T-cell (primary cell): ENCODE measurements around the gene ZNRF3. TPM values are rescaled to one million over a fixed set of nuclear protein-coding genes. Genes with fewer than 3 reads are reported as not detected.
"Not testable (repeated sequence)": the region's sequence is repeated elsewhere in the genome, so short reads cannot be mapped to it uniquely, and the experiment has no call there.

Experiments used
- ATAC-seq, 4 experiments: fragments of 200-7000 bp in 3 of 4; fragments of 150-1000 bp in 1 of 4; cut with Tn5 transposase; replicated peaks in 1 of 4; 1 replicate in 3 of 4; 2 replicates in 1 of 4; pipeline ENCODE4 v1.10.0; 2021; ENCODE audit warnings: moderate library complexity in 3 of 4, mild to moderate bottlenecking in 2 of 4, moderate number of reproducible peaks in 1 of 4
- CTCF ChIA-PET, 2 donors: fragments of 300-600 bp; sonication (Branson Sonifier 250); formaldehyde crosslinking; loops; one replicate each; lab custom pipeline; 2022; ENCODE audit warnings: antibody characterized with exemption in 2 of 2; lab: Charles Lee
- POLR2A ChIA-PET, 2 donors: fragments of 300-600 bp; sonication (Branson Sonifier 250); formaldehyde crosslinking; loops; one replicate each; lab custom pipeline; 2022; ENCODE audit warnings: antibody characterized with exemption in 2 of 2; lab: Charles Lee
- DNase-seq, 35 experiments: peaks; one replicate each; pipeline versions ENCODE4 v3.0.0 to v3.0.0-alpha.2; 2013 to 2023
- H3K27ac ChIP-seq: one replicate; pipeline ENCODE4 v1.5.1; 2013; ENCODE audit warnings: low read length
- H3K27me3 ChIP-seq, 2 experiments: replicated peaks in 1 of 2; 1 replicate in 1 of 2; 2 replicates in 1 of 2; pipeline versions ENCODE4 v1.6.1 to v1.7.0; 2013; ENCODE audit warnings: low read length in 1 of 2, mixed read lengths in 1 of 2; ENCODE audit not compliant: control insufficient read depth in 2 of 2, insufficient read depth in 2 of 2; ENCODE audit errors: extremely low read depth in 1 of 2
- H3K36me3 ChIP-seq, 2 donors: 1 replicate in 1 of 2; 2 replicates in 1 of 2; pipeline versions ENCODE4 v1.6.1 to v1.7.0; 2013; ENCODE audit warnings: low read length in 1 of 2; ENCODE audit not compliant: control insufficient read depth in 2 of 2, insufficient read depth in 1 of 2; ENCODE audit errors: extremely low read depth in 1 of 2
- H3K4me1 ChIP-seq, 2 experiments: 1 replicate in 1 of 2; 2 replicates in 1 of 2; pipeline versions ENCODE4 v1.6.1 to v1.7.0; 2013; ENCODE audit warnings: low read length in 2 of 2, mixed read lengths in 1 of 2; ENCODE audit not compliant: insufficient read depth in 2 of 2, control insufficient read depth in 1 of 2; ENCODE audit errors: extremely low read depth in 1 of 2
- H3K4me3 ChIP-seq, 2 donors: 1 replicate in 1 of 2; 2 replicates in 1 of 2; pipeline versions ENCODE4 v1.5.1 to v1.7.0; 2013; ENCODE audit warnings: mild to moderate bottlenecking in 2 of 2, low read length in 1 of 2, moderate library complexity in 1 of 2; ENCODE audit not compliant: control insufficient read depth in 1 of 2; ENCODE audit errors: extremely low read depth in 1 of 2
- H3K9me3 ChIP-seq: 2 replicates; pipeline ENCODE4 v1.7.0; 2013
- H3K27ac Mint-ChIP-seq, 2 donors: one replicate each; pipeline ENCODE4 v1.8.0; 2020 to 2021; ENCODE audit warnings: mild to moderate bottlenecking in 2 of 2, mixed read lengths in 2 of 2
- H3K27me3 Mint-ChIP-seq, 2 donors: one replicate each; pipeline ENCODE4 v1.8.0; 2021 to 2022; ENCODE audit warnings: mixed read lengths in 2 of 2
- H3K36me3 Mint-ChIP-seq: one replicate; pipeline ENCODE4 v1.8.0; 2021; ENCODE audit warnings: mixed read lengths
- H3K4me1 Mint-ChIP-seq, 3 donors: one replicate each; pipeline ENCODE4 v1.8.0; 2020 to 2022; ENCODE audit warnings: mixed read lengths in 3 of 3, mild to moderate bottlenecking in 1 of 3
- H3K4me3 Mint-ChIP-seq, 3 donors: one replicate each; pipeline ENCODE4 v1.8.0; 2020 to 2022; ENCODE audit warnings: mild to moderate bottlenecking in 3 of 3, mixed read lengths in 3 of 3, moderate library complexity in 3 of 3
- H3K9me3 Mint-ChIP-seq, 3 donors: one replicate each; pipeline ENCODE4 v1.8.0; 2020 to 2022; ENCODE audit warnings: mixed read lengths in 3 of 3
- WGBS: methylation state at CpG from one replicate; pipeline ENCODE4 v1.1.5; 2013; ENCODE audit warnings: missing lambda C conversion rate; ENCODE audit not compliant: insufficient coverage; 5-methylcytosine and 5-hydroxymethylcytosine counted together
- total RNA-seq, 35 experiments: library from RNA in 6 of 35; stranded (reverse) in 6 of 35; fragments of 120-200 nt in 1 of 35; gene quantifications; one replicate each; pipeline versions ENCODE4 v1.2.1 to v1.2.4 and lab custom pipeline; 2013 to 2026

The ZNRF3 gene
- total RNA-seq, 5 donors from 2014 or later (not counting 1 experiment from before 2014, with no cell fraction given), result 0.70 to 2.1 (median 1.1) TPM

- no peaks in the 10 kb centered on the region for H3K4me1 ChIP-seq
- Mint-ChIP-seq H3K4me3 (no peak overlapping the region), H3K9me3 (no peaks in the 10 kb centered on the region), H3K36me3 (peaks cover 4% of the 10 kb centered on the region), H3K27me3 (peaks cover 3 to 14% of the 10 kb centered on the region in 2 donors), H3K4me1 (no peaks in the 10 kb centered on the region), H3K27ac (no peak overlapping the region)
- no peaks in the 10 kb centered on the region for H3K36me3 ChIP-seq
- POLR2A ChIA-PET, result no interaction called here
- no peak overlapping the region for H3K4me3 ChIP-seq
- no CpG with 5 or more reads among the region's 5 CpGs for WGBS
- H3K27me3 ChIP-seq, result peaks cover 4 to 14% of the 10 kb centered on the region in 2 experiments
- H3K27ac ChIP-seq, result no peak overlapping the region
- CTCF ChIA-PET, result interaction anchor here in 1 of 2 donors (0.9 kb wide), 1 partner anchor 40 kb away, joined by 3 read pairs; no protein-coding TSS in a partner anchor
- DNase-seq, result no peak
- no peaks in the 10 kb centered on the region for H3K9me3 ChIP-seq
- ATAC-seq, result no peak
Measured at GRCh38 chr22:29000641-29001040, 117.3 kb downstream of the ZNRF3 start.

GRCh38 chr22:29002603-29003002 is 119.2 kb downstream of the ZNRF3 start:
- ATAC-seq (no peak), DNase-seq (no peak)
- Mint-ChIP-seq H3K9me3 (no peaks in the 10 kb centered on the region), H3K4me1 (no peaks in the 10 kb centered on the region), H3K4me3 (no peak overlapping the region), H3K27ac (no peak overlapping the region), H3K36me3 (peaks cover 4% of the 10 kb centered on the region), H3K27me3 (peaks cover 5 to 22% of the 10 kb centered on the region in 2 donors)
- Histone ChIP-seq H3K9me3 (no peaks in the 10 kb centered on the region), H3K27me3 (peaks cover 6 to 16% of the 10 kb centered on the region in 2 experiments), H3K4me1 (no peaks in the 10 kb centered on the region), H3K36me3 (no peaks in the 10 kb centered on the region), H3K27ac (no peak overlapping the region), H3K4me3 (no peak overlapping the region)
- ChIA-PET POLR2A (no interaction called here), CTCF (no interaction called here)
- 100% methylated on average over 3 of the region's 4 CpGs for WGBS

- no peak for ATAC-seq
- H3K36me3 ChIP-seq, result no peaks in the 10 kb centered on the region
- CTCF ChIA-PET, result no interaction called here
- no peak overlapping the region for H3K27ac Mint-ChIP-seq
- no peaks in the 10 kb centered on the region for H3K4me1 ChIP-seq
- H3K4me3 Mint-ChIP-seq, result no peak overlapping the region
- peaks cover 5 to 22% of the 10 kb centered on the region in 2 donors for H3K27me3 Mint-ChIP-seq
- no peak overlapping the region for H3K27ac ChIP-seq
- H3K9me3 ChIP-seq, result no peaks in the 10 kb centered on the region
- H3K36me3 Mint-ChIP-seq, result peaks cover 4% of the 10 kb centered on the region
- no peaks in the 10 kb centered on the region for H3K4me1 Mint-ChIP-seq
- H3K27me3 ChIP-seq, result peaks cover 6 to 21% of the 10 kb centered on the region in 2 experiments
- no peak for DNase-seq
- H3K9me3 Mint-ChIP-seq, result no peaks in the 10 kb centered on the region
- WGBS, result 100% methylated on average over 1 of the region's 4 CpGs
- no peak overlapping the region for H3K4me3 ChIP-seq
- POLR2A ChIA-PET, result interaction anchor here in 1 of 2 donors (0.6 kb wide), 1 partner anchor 1094 kb away, joined by 7 read pairs; no protein-coding TSS in a partner anchor
Measured at GRCh38 chr22:29003552-29003951, 120.2 kb downstream of the ZNRF3 start.

GRCh38 chr22:29003975-29004646 is 120.7 kb downstream of the ZNRF3 start:
- H3K27ac ChIP-seq, result no peak overlapping the region
- H3K4me3 ChIP-seq, result no peak overlapping the region
- 85% methylated on average over 8 of the region's 9 CpGs for WGBS
- ATAC-seq (no peak), DNase-seq (no peak)
- no peaks in the 10 kb centered on the region for H3K9me3 Mint-ChIP-seq
- H3K36me3 Mint-ChIP-seq, result peaks cover 4% of the 10 kb centered on the region
- no peak overlapping the region for H3K4me3 Mint-ChIP-seq
- H3K27ac Mint-ChIP-seq, result no peak overlapping the region
- no peaks in the 10 kb centered on the region for H3K36me3 ChIP-seq
- H3K27me3 ChIP-seq, result peaks cover 6 to 21% of the 10 kb centered on the region in 2 experiments
- H3K27me3 Mint-ChIP-seq, result peaks cover 5 to 22% of the 10 kb centered on the region in 2 donors
- H3K4me1 ChIP-seq, result no peaks in the 10 kb centered on the region
- ChIA-PET CTCF (interaction anchor here in 1 of 2 donors (0.6 to 1.1 kb wide), 2 partner anchors 12 to 49 kb away, joined by 3 to 4 read pairs; no protein-coding TSS in a partner anchor), POLR2A (interaction anchor here in 1 of 2 donors (0.6 kb wide), 1 partner anchor 1095 kb away, joined by 7 read pairs; no protein-coding TSS in a partner anchor)
- H3K4me1 Mint-ChIP-seq, result no peaks in the 10 kb centered on the region
- H3K9me3 ChIP-seq, result no peaks in the 10 kb centered on the region

GRCh38 chr22:29004647-29005371 is 121.4 kb downstream of the ZNRF3 start:
- Mint-ChIP-seq H3K27ac (no peak overlapping the region), H3K9me3 (no peaks in the 10 kb centered on the region), H3K4me1 (no peaks in the 10 kb centered on the region), H3K4me3 (no peak overlapping the region), H3K36me3 (peaks cover 4% of the 10 kb centered on the region), H3K27me3 (peaks cover 5 to 22% of the 10 kb centered on the region in 2 donors)
- Histone ChIP-seq H3K4me3 (no peak overlapping the region), H3K4me1 (no peaks in the 10 kb centered on the region), H3K36me3 (no peaks in the 10 kb centered on the region), H3K27ac (no peak overlapping the region), H3K27me3 (peaks cover 6 to 21% of the 10 kb centered on the region in 2 experiments), H3K9me3 (no peaks in the 10 kb centered on the region)
- no peak for ATAC-seq
- no peak for DNase-seq
- POLR2A ChIA-PET, result no interaction called here
- 52% methylated on average over 17 of the region's 20 CpGs for WGBS
- CTCF ChIA-PET, result interaction anchor here in 1 of 2 donors (0.6 to 1.1 kb wide), 2 partner anchors 12 to 50 kb away, joined by 3 to 4 read pairs; no protein-coding TSS in a partner anchor

- H3K27ac Mint-ChIP-seq, H3K4me3 Mint-ChIP-seq, POLR2A ChIA-PET, H3K27ac ChIP-seq, H3K36me3 Mint-ChIP-seq, H3K36me3 ChIP-seq, DNase-seq, H3K4me3 ChIP-seq, H3K4me1 Mint-ChIP-seq, H3K9me3 Mint-ChIP-seq, H3K4me1 ChIP-seq, H3K9me3 ChIP-seq, ATAC-seq: not testable (repeated sequence)
- peaks cover 5 to 22% of the 10 kb centered on the region in 2 donors for H3K27me3 Mint-ChIP-seq
- H3K27me3 ChIP-seq, result peaks cover 6 to 18% of the 10 kb centered on the region in 2 experiments
- 80% methylated on average over 1 of the region's 8 CpGs for WGBS
- CTCF ChIA-PET, result interaction anchor here in 1 of 2 donors (0.7 kb wide), 1 partner anchor 414 kb away, joined by 7 read pairs; no protein-coding TSS in a partner anchor
Measured at GRCh38 chr22:29005754-29006153, 122.4 kb downstream of the ZNRF3 start.
